Activated CD8-positive, alpha-beta memory T cell treated with anti-CD3 and anti-CD28 coated beads for 24 hours (primary cell): ENCODE results near the gene SELPLG.
"Not testable (repeated sequence)": the region's sequence is repeated elsewhere in the genome, so short reads cannot be mapped to it uniquely, and the experiment has no call there.

Experiments used
- DNase-seq: peaks from one replicate; pipeline ENCODE4 v3.0.0-alpha.2; 2020

Gene SELPLG

GRCh38 chr12:108654622-108655021 is 20.9 kb upstream of the SELPLG start:
- not testable (repeated sequence) for DNase-seq

- no peak for DNase-seq
These were observed 20.2 kb upstream of the SELPLG start for GRCh38 chr12:108653922-108654321.

GRCh38 chr12:108653082-108653516 is 19.4 kb upstream of the SELPLG start:
- DNase-seq: no peak

- no peak for DNase-seq
These were observed 16.4 kb upstream of the SELPLG start for GRCh38 chr12:108650083-108650482.

GRCh38 chr12:108649669-108650068 is 16.0 kb upstream of the SELPLG start:
- DNase-seq: no peak

- DNase-seq: no peak
These were observed 15.4 kb upstream of the SELPLG start for GRCh38 chr12:108649126-108649525.

- DNase-seq: no peak
These were observed 14.7 kb upstream of the SELPLG start for GRCh38 chr12:108648371-108648770.

GRCh38 chr12:108647585-108648287 is 14.0 kb upstream of the SELPLG start:
- no peak for DNase-seq

GRCh38 chr12:108646600-108647579 is 13.2 kb upstream of the SELPLG start:
- DNase-seq: no peak

GRCh38 chr12:108645686-108646599 is 12.2 kb upstream of the SELPLG start:
- DNase-seq: no peak

- DNase-seq: no peak
These were observed 11.1 kb upstream of the SELPLG start for GRCh38 chr12:108644811-108645120.

- DNase-seq: no peak
These were observed 10.5 kb upstream of the SELPLG start for GRCh38 chr12:108643941-108644810.

GRCh38 chr12:108642899-108643654 is 9.4 kb upstream of the SELPLG start:
- DNase-seq: no peak

- no peak for DNase-seq
These were observed 8.7 kb upstream of the SELPLG start for GRCh38 chr12:108642269-108642870.

GRCh38 chr12:108641446-108642268 is 8.0 kb upstream of the SELPLG start:
- no peak for DNase-seq

- DNase-seq: no peak
These were observed 7.2 kb upstream of the SELPLG start for GRCh38 chr12:108640802-108641445.

- DNase-seq: no peak
These were observed 5.5 kb upstream of the SELPLG start for GRCh38 chr12:108638997-108639822.

- no peak for DNase-seq
These were observed 4.6 kb upstream of the SELPLG start for GRCh38 chr12:108638141-108638827.
